ENCODE data around the gene WDPCP. TPM values are rescaled to one million over a fixed set of nuclear protein-coding genes. Genes with fewer than 3 reads are reported as not detected.

The WDPCP gene
- total and polyA plus RNA-seq, 2 donors (not counting 1 experiment from before 2014, with no cell fraction given) = 5.6 to 22.8 TPM

DNA sequence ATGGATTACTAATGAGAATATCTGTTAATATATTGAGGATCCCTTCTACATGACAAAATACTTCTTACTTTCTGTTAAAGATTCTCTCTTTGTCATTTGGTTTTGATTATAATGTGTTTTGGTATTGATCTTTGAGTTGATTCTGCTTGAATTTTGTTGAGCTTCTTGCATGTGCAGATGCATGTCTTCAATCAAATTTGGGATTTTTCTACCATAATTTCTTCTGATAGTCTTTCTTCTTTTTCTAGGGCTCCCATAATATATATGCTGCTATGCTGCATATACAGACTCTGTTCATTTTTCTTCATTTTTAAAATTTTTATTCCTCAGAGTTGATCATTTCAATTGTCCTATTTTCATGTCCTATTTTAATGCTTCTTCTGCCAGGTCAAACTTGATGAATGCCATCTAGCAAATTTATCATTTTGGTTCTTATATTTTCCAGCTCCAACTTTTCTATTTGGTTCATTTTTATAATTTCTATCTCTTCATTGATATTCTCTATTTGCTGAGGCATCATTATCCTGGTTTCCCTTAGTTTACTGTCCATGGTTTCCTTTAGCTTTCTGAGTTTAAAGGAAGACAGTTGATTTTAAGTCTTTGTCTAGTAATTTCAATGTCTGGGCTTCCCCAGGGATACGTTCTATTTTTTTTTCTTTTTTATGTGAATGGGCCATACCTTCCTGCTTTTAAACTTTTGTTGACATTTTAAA lies 244.7 kb downstream of the WDPCP start:
- H3K4me1 ChIP-seq (ENCODE audit: control insufficient read depth in 2 of 2, insufficient read depth in 2 of 2, low read length in 2 of 2) = no peaks in the 10 kb centered on the region
- no peaks in the 10 kb centered on the region for H3K36me3 ChIP-seq (replicated peaks in 1 of 2; ENCODE audit: control extremely low read depth in 1 of 2, control insufficient read depth in 1 of 2, extremely low read depth in 1 of 2, insufficient read depth in 2 of 2, low read length in 1 of 2)
- H3K27ac ChIP-seq (ENCODE audit: low read length in 2 of 2) = no peak overlapping the region
- no peak overlapping the region for H3K4me3 ChIP-seq (ENCODE audit: control extremely low read depth in 1 of 5, extremely low read depth in 1 of 5, insufficient read depth in 1 of 5, low read depth in 2 of 5, low read length in 4 of 5)
- Mint-ChIP-seq H3K27me3 (no peaks in the 10 kb centered on the region), H3K27ac (no peak overlapping the region), H3K9me3 (ENCODE audit: insufficient read depth) (peaks cover 14% of the 10 kb centered on the region), H3K4me3 (no peak overlapping the region), H3K4me1 (no peaks in the 10 kb centered on the region)
- intact Hi-C loops (cut with micrococcal nuclease) = no loop called here
- no peak overlapping the region for H2AFZ ChIP-seq (ENCODE audit: insufficient read depth, low read depth, low read length, poor library complexity, severe bottlenecking)
- H3K4me2 ChIP-seq (replicated peaks; ENCODE audit: low read depth, low read length, poor library complexity, severe bottlenecking) = no peak overlapping the region
- DNase-seq = no peak
- no peak overlapping the region for H3K9ac ChIP-seq (ENCODE audit: low read length)
- no CpG with 5 or more reads among the region's 1 CpG for whole genome bisulfite sequencing (ENCODE audit: insufficient coverage)
- no peaks in the 10 kb centered on the region for H3K27me3 ChIP-seq (replicated peaks in 1 of 4; ENCODE audit: control extremely low read depth in 1 of 4, control insufficient read depth in 3 of 4, insufficient read depth in 4 of 4, low read length in 3 of 4)
- ChIA-PET POLR2A (no interaction called here), CTCF (no interaction called here)
- H3K79me2 ChIP-seq (ENCODE audit: control insufficient read depth, insufficient read depth, low read length) = no peaks in the 10 kb centered on the region
- H4K20me1 ChIP-seq (ENCODE audit: control insufficient read depth, insufficient read depth, low read length, poor library complexity, severe bottlenecking) = no peaks in the 10 kb centered on the region
- TF ChIP-seq EZH2 (IDR thresholded peaks at IDR 0.05; ENCODE audit: borderline replicate concordance, insufficient read depth, low read depth, low read length, poor library complexity, severe bottlenecking) = no peak
- TF ChIP-seq, protein P1, sequence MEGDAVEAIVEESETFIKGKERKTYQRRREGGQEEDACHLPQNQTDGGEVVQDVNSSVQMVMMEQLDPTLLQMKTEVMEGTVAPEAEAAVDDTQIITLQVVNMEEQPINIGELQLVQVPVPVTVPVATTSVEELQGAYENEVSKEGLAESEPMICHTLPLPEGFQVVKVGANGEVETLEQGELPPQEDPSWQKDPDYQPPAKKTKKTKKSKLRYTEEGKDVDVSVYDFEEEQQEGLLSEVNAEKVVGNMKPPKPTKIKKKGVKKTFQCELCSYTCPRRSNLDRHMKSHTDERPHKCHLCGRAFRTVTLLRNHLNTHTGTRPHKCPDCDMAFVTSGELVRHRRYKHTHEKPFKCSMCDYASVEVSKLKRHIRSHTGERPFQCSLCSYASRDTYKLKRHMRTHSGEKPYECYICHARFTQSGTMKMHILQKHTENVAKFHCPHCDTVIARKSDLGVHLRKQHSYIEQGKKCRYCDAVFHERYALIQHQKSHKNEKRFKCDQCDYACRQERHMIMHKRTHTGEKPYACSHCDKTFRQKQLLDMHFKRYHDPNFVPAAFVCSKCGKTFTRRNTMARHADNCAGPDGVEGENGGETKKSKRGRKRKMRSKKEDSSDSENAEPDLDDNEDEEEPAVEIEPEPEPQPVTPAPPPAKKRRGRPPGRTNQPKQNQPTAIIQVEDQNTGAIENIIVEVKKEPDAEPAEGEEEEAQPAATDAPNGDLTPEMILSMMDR (IDR thresholded peaks at IDR 0.05) = no peak
- ATAC-seq (ENCODE audit: low read depth) = no peak
- H3K9me3 ChIP-seq (ENCODE audit: control extremely low read depth in 1 of 3, control insufficient read depth in 2 of 3, insufficient read depth in 1 of 3, low read length in 2 of 3) = peaks cover 0 to 17% (median 8%) of the 10 kb centered on the region in 3 donors

DNA sequence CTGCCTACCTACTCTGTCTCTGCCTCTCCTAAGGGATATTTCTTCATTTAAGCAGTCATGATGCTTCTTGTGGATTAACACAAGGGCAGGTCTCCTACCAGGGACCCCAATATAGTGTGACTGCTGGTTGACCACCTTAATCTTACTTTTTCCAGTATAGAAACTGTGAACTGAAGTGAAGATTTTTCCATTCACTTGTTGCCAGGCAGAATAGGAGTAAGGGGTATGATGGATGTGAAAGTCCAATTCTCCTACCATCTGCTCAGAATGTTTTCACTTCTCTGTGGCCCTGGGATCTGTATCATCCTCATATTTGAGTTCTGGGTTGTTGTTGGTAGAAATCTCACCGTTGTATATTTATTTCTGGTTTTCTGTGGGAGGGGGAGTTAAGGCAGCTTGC lies 247.8 kb downstream of the WDPCP start:
- Mint-ChIP-seq H3K27me3 (no peaks in the 10 kb centered on the region), H3K27ac (no peak overlapping the region), H3K4me1 (no peaks in the 10 kb centered on the region), H3K9me3 (ENCODE audit: insufficient read depth) (peaks cover 20% of the 10 kb centered on the region), H3K4me3 (no peak overlapping the region)
- DNase-seq (no peak), ATAC-seq (ENCODE audit: low read depth) (no peak)
- H3K4me2 ChIP-seq (replicated peaks; ENCODE audit: low read depth, low read length, poor library complexity, severe bottlenecking) = no peak overlapping the region
- H3K4me3 ChIP-seq (ENCODE audit: control extremely low read depth in 1 of 5, extremely low read depth in 1 of 5, insufficient read depth in 1 of 5, low read depth in 2 of 5, low read length in 4 of 5) = no peak overlapping the region
- no peak overlapping the region for H3K9ac ChIP-seq (ENCODE audit: low read length)
- no CpG with 5 or more reads among the region's 1 CpG for WGBS (ENCODE audit: insufficient coverage)
- no peaks in the 10 kb centered on the region for H3K27me3 ChIP-seq (replicated peaks in 1 of 4; ENCODE audit: control extremely low read depth in 1 of 4, control insufficient read depth in 3 of 4, insufficient read depth in 4 of 4, low read length in 3 of 4)
- intact Hi-C loops (cut with micrococcal nuclease) = no loop called here
- no peak overlapping the region for H2AFZ ChIP-seq (ENCODE audit: insufficient read depth, low read depth, low read length, poor library complexity, severe bottlenecking)
- H3K79me2 ChIP-seq (ENCODE audit: control insufficient read depth, insufficient read depth, low read length) = no peaks in the 10 kb centered on the region
- POLR2A ChIA-PET = no interaction called here
- peaks cover 0 to 17% (median 10%) of the 10 kb centered on the region in 3 donors for H3K9me3 ChIP-seq (ENCODE audit: control extremely low read depth in 1 of 3, control insufficient read depth in 2 of 3, insufficient read depth in 1 of 3, low read length in 2 of 3)
- TF ChIP-seq, protein P1 (IDR thresholded peaks at IDR 0.05) = no peak
- TF ChIP-seq EZH2 (IDR thresholded peaks at IDR 0.05; ENCODE audit: borderline replicate concordance, insufficient read depth, low read depth, low read length, poor library complexity, severe bottlenecking) = no peak
- CTCF ChIA-PET = no interaction called here
- H3K27ac ChIP-seq (ENCODE audit: low read length in 2 of 2) = no peak overlapping the region
- no peaks in the 10 kb centered on the region for H3K36me3 ChIP-seq (replicated peaks in 1 of 2; ENCODE audit: control extremely low read depth in 1 of 2, control insufficient read depth in 1 of 2, extremely low read depth in 1 of 2, insufficient read depth in 2 of 2, low read length in 1 of 2)
- H3K4me1 ChIP-seq (ENCODE audit: control insufficient read depth in 2 of 2, insufficient read depth in 2 of 2, low read length in 2 of 2) = no peaks in the 10 kb centered on the region
- no peaks in the 10 kb centered on the region for H4K20me1 ChIP-seq (ENCODE audit: control insufficient read depth, insufficient read depth, low read length, poor library complexity, severe bottlenecking)

Measured in B cell (primary cell).